Dedifferentiated amniotic fluid mesenchymal stem cell (primary cell): ENCODE results near the gene ZNF790.
A peak's percentile ranks its signal among the peaks of the same experiment; 100 is the strongest.

Experiments
- DNase-seq: peaks from one replicate; pipeline ENCODE4 v3.0.0-alpha.2; 2016; ENCODE audit errors: extremely low spot score

ZNF790 gene

DNA sequence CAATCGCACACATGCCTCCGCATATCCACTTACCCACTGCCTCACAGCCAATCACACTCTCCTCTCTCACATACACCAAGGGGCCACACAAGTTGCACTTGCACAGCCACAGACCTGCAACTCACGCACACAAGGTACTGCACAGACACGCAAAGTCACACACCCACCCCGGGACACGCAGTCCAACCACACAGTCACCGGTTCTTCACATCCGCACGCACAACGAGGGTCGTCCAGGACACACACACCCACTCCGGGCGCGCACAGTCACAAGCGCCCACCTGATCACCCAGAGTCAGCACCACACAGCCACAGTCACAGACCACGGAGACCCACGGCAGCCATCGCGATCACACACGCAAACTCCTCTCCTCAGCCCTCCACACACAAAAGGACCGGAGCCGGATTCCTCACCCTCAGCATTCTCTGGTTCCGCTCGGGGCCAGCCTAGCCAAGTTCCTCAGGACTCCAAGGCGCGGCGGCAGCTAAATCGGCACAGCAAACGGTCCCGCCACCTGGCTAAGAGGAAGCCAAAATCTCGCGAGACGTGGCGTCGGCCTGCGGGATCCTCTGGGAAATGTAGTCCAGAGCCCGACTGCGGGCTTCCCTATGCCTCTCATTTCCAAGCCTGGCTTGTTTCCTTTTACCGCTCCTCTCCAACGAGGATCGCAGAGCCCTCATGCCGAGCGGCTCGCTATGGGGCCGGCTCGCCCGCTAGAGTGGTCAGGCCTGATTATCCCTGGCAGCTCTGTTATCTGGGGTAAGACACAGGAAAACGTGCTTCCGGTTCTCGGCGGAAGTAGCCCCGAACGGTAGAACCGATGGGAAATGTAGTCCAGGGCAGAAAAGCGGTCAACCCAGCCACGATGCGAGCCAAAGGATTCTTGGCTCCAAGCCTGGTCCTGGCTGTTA lies 65.6 kb downstream of the ZNF790 start, which contains the start of gene ZNF850:
Gene ZNF850, minus strand, starts transcription at position 497 of the 912 bp plus-strand sequence. CDS start 10,201 bp downstream, outside the sequence.
- DNase-seq: peak; percentile 92

DNA sequence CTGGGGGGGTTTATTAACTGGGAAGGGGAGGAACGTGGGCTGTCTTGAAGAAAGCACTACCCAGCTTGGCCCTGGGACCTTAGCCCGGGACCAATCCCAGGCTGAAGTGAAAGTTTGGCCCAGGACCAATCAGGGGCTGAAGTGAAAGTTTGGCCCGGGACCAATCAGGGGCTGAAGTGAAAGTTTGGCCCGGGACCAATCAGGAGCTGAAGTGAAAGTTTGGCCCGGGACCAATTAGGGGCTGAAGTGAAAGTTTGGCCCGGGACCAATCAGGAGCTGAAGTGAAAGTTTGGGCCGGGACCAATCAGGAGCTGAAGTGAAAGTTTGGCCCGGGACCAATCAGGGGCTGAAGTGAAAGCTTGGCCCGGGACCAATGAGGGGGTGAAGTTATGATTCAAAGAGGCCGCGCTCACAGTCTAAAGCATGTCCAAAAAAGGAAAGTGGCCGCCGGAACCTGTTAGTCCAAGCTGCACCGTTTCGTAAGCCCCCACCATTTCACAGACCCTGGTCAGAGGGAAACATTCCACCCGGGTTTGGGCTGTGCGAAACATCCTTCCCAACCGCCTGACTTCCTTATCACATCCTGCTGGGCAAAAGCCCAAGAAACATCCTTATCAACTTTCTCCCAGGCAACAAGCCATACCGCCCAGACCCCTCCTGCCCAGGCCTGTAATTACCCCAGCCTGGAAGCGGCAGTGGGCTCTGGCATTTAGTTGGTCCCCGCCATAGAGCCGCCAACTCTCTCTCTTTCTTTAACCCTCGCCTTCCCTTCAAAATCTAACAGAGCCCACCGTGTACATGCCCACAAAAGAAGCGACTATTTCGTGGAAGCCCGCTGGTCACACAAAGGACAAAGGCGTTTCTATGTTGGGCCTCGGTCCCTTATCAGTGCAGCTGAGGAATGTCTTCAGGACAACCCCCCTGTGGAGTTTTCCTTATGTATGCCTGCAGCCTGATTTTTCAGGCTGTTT lies 66.6 kb downstream of the ZNF790 start:
- DNase-seq: peak; percentile 59
